Body of pancreas (tissue), 4 donors: ENCODE data around the gene SLC25A20. TPM values are rescaled to one million over a fixed set of nuclear protein-coding genes. Genes with fewer than 3 reads are reported as not detected.

ENCODE experiments used
- ATAC-seq: fragments of 150-250 bp; one replicate; pipeline ENCODE4 v1.9.1; 2016
- DNase-seq, 4 donors: peaks; one replicate each; pipeline ENCODE4 v3.0.0-alpha.2; 2019
- H3K27ac ChIP-seq, 4 donors: fragments of 200-600 bp; sonication (generic); 1 replicate in 3 of 4; 2 replicates in 1 of 4; pipeline versions ENCODE4 v1.5.1 to v1.6.1; 2016 to 2019; ENCODE audit warnings: mild to moderate bottlenecking in 1 of 4, mixed read lengths in 1 of 4, moderate library complexity in 1 of 4
- H3K27me3 ChIP-seq, 2 donors: fragments of 200-600 bp; sonication (generic); one replicate each; pipeline ENCODE4 v1.6.0; 2016; ENCODE audit warnings: mild to moderate bottlenecking in 1 of 2
- H3K36me3 ChIP-seq, 2 donors: fragments of 200-600 bp; sonication (generic); replicated peaks in 1 of 2; 2 replicates each; pipeline ENCODE4 v1.5.1; 2016; ENCODE audit warnings: low read depth in 2 of 2; ENCODE audit not compliant: insufficient read depth in 1 of 2
- H3K4me1 ChIP-seq: fragments of 200-600 bp; sonication (generic); one replicate; pipeline ENCODE4 v1.6.0; 2016
- H3K4me3 ChIP-seq, 2 donors: fragments of 200-600 bp; sonication (generic); 1 replicate in 1 of 2; 2 replicates in 1 of 2; pipeline ENCODE4 v1.5.1; 2016 to 2019
- H3K9me3 ChIP-seq, 3 donors: fragments of 200-600 bp; sonication (generic); 1 replicate in 2 of 3; 2 replicates in 1 of 3; pipeline ENCODE4 v1.5.1; 2016
- POLR2A ChIP-seq, 3 donors: fragments of 450-650 bp; IDR thresholded peaks; one replicate each; pipeline ENCODE4 v1.6.1; 2016; ENCODE audit warnings: antibody characterized with exemption in 3 of 3, mild to moderate bottlenecking in 2 of 3
- WGBS, 2 donors: methylation state at CpG; one replicate each; pipeline ENCODE4 v1.1.5; 2017; 5-methylcytosine and 5-hydroxymethylcytosine counted together
- intact Hi-C: fragments of 100-400 bp; cut with DNase I; formaldehyde crosslinking; loops from one replicate; pipeline ENCODE4 v1.15.1; 2023
- total RNA-seq, 2 donors: library from RNA; depleted of rRNA; stranded (reverse); fragments of >200 nt; gene quantifications; one replicate each; pipeline ENCODE4 v1.1.0, GENCODE V29; 2016
- TF ChIP-seq, protein P1 (sequence below), 7 experiments: fragments of 450-650 bp in 4 of 7; fragments of 200-600 bp in 3 of 7; sonication (generic) in 3 of 7; IDR thresholded peaks; one replicate each; pipeline ENCODE4 v1.5.1; 2016 to 2019; ENCODE audit warnings: antibody characterized with exemption in 7 of 7

SLC25A20 gene
- total RNA-seq, 2 donors from 2014 or later, result 20.8 to 31.4 TPM

DNA sequence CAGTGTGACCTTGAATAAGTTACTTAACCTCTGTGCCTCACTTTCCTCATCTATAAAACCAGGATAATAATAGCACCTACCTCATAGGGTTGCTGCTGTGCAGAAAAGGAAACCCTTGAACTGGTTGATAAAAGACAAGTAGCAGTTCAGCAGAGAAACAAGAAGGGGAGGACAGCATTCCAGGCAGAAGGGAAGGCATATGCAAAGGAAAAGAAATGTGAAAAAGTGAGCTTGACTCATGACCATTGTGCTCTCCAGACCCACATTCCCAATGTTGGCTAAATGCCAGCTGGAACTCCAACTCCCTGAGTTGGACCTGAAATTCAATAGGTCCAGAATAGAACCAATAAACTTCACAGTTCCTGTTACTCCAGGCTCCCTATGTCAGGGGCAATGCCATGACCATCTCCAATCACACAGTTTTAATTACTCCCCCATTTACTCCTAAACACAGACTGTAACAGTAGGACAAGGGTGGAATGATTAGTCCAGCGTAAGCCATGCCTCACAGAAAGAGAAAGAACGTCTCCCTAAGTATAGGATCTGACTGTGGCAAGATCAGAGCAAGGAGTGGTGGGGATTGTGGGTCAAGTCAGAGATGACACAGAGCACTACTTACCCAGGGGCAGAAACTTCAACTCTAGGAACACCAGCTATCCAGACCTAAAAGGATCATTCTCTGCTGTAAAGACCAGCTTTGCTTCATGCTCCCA is 77.9 kb downstream of the SLC25A20 start:
- Histone ChIP-seq H3K27me3 (no peaks in the 10 kb centered on the region), H3K9me3 (peaks cover 0 to 2% (median 0%) of the 10 kb centered on the region in 3 donors), H3K27ac (no peak overlapping the region), H3K4me1 (peaks cover 22% of the 10 kb centered on the region), H3K4me3 (no peak overlapping the region), H3K36me3 (no peaks in the 10 kb centered on the region)
- DNase-seq, result peak in 2 of 4 donors; percentile 19 to 28
- ATAC-seq, result no peak
- 82 to 97% methylated on average over 2 of the region's 2 CpGs for WGBS, 2 donors
- intact Hi-C loops, result no loop called here
- no peak for TF ChIP-seq POLR2A (IDR thresholded peaks at IDR 0.05)
- TF ChIP-seq, protein P1, sequence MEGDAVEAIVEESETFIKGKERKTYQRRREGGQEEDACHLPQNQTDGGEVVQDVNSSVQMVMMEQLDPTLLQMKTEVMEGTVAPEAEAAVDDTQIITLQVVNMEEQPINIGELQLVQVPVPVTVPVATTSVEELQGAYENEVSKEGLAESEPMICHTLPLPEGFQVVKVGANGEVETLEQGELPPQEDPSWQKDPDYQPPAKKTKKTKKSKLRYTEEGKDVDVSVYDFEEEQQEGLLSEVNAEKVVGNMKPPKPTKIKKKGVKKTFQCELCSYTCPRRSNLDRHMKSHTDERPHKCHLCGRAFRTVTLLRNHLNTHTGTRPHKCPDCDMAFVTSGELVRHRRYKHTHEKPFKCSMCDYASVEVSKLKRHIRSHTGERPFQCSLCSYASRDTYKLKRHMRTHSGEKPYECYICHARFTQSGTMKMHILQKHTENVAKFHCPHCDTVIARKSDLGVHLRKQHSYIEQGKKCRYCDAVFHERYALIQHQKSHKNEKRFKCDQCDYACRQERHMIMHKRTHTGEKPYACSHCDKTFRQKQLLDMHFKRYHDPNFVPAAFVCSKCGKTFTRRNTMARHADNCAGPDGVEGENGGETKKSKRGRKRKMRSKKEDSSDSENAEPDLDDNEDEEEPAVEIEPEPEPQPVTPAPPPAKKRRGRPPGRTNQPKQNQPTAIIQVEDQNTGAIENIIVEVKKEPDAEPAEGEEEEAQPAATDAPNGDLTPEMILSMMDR (IDR thresholded peaks at IDR 0.05), result no peak

- Histone ChIP-seq H3K9me3 (peaks cover 0 to 2% (median 0%) of the 10 kb centered on the region in 3 donors), H3K27me3 (no peaks in the 10 kb centered on the region), H3K27ac (no peak overlapping the region), H3K4me1 (peaks cover 22% of the 10 kb centered on the region), H3K4me3 (no peak overlapping the region), H3K36me3 (no peaks in the 10 kb centered on the region)
- WGBS, 2 donors, result 92 to 94% methylated on average over 7 of the region's 7 CpGs
- DNase-seq (no peak), ATAC-seq (no peak)
- no peak for TF ChIP-seq POLR2A (IDR thresholded peaks at IDR 0.05)
- TF ChIP-seq, protein P1 (IDR thresholded peaks at IDR 0.05), result no peak
- intact Hi-C loops, result no loop called here
These were observed 79.2 kb downstream of the SLC25A20 start for GRCh38 chr3:48819234-48820221.

DNA sequence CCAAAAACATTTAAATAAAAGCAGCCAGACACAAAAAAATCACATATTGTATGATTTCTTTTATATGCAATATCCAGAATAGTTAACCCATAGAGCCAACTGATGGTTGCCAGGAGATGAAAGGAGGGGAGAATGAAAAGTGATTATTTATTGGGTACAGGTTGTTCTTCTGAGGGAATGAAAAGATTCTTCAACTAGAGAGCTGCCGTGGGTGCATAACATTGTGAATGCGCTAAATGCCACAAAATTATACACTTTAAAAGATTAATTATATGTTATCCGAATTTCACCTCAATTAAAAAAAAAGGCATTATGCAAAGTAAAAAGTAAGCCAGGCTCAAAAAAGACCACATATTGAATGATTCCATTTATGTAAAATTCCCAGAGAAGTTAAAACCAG is 87.2 kb downstream of the SLC25A20 start:
- Histone ChIP-seq H3K9me3 (no peaks in the 10 kb centered on the region), H3K27me3 (no peaks in the 10 kb centered on the region), H3K36me3 (no peaks in the 10 kb centered on the region), H3K4me3 (no peak overlapping the region), H3K27ac (no peak overlapping the region), H3K4me1 (no peaks in the 10 kb centered on the region)
- intact Hi-C loops, result no loop called here
- DNase-seq (no peak), ATAC-seq (no peak)
- no peak for TF ChIP-seq POLR2A (IDR thresholded peaks at IDR 0.05)
- TF ChIP-seq, protein P1 (IDR thresholded peaks at IDR 0.05), result no peak
- WGBS, 2 donors, result 78 to 84% methylated on average over 3 of the region's 3 CpGs

Other genes starting within 250 kb of the SLC25A20 start
- gene CELSR3, start 236.0 kb downstream of the SLC25A20 start, total RNA-seq, result 1 to 10 TPM in 1 of 2 donors, under 1 TPM in 1; 0.66 to 2.6 TPM
- gene NCKIPSD, start 213.0 kb downstream of the SLC25A20 start, total RNA-seq, result 10 to 100 TPM; 16.6 to 22.1 TPM
- 100 to 1,000 TPM in 1 of 2 donors, 10 to 100 TPM in 1; 67.5 to 138 TPM for gene IP6K2, start 181.7 kb downstream of the SLC25A20 start, total RNA-seq
- gene PRKAR2A, start 51.0 kb downstream of the SLC25A20 start, total RNA-seq, result 10 to 100 TPM; 14.8 to 32.0 TPM
- 10 to 100 TPM; 43.1 to 99.5 TPM for gene ARIH2, start 20.0 kb upstream of the SLC25A20 start, total RNA-seq
- 10 to 100 TPM; 72.9 to 73.8 TPM for gene P4HTM, start 91.4 kb upstream of the SLC25A20 start, total RNA-seq
- 100 to 1,000 TPM; 109 to 136 TPM for gene WDR6, start 108.5 kb upstream of the SLC25A20 start, total RNA-seq
- gene DALRD3, start 119.7 kb upstream of the SLC25A20 start, total RNA-seq, result 10 to 100 TPM; 67.6 to 72.6 TPM
- 10 to 100 TPM; 25.7 to 55.0 TPM for gene NDUFAF3, start 123.2 kb upstream of the SLC25A20 start, total RNA-seq
- gene IMPDH2, start 130.5 kb upstream of the SLC25A20 start, total RNA-seq, result 100 to 1,000 TPM in 1 of 2 donors, 10 to 100 TPM in 1; 92.6 to 166 TPM
- gene QRICH1, start 195.2 kb upstream of the SLC25A20 start, total RNA-seq, result 10 to 100 TPM; 63.6 to 67.9 TPM
- 100 to 1,000 TPM; 135 to 223 TPM for gene QARS1, start 205.9 kb upstream of the SLC25A20 start, total RNA-seq
- 10 to 100 TPM; 30.6 to 33.6 TPM for gene USP19, start 221.9 kb upstream of the SLC25A20 start, total RNA-seq
- 100 to 1,000 TPM; 204 to 337 TPM for gene LAMB2, start 234.2 kb upstream of the SLC25A20 start, total RNA-seq